Tibial nerve (tissue), 4 donors: ENCODE results near the gene SRSF9. TPM values are rescaled to one million over a fixed set of nuclear protein-coding genes. Genes with fewer than 3 reads are reported as not detected.
A peak's percentile ranks its signal among the peaks of the same experiment; 100 is the strongest.
"Not testable (repeated sequence)": the region's sequence is repeated elsewhere in the genome, so short reads cannot be mapped to it uniquely, and the experiment has no call there.

Source experiments
- DNase-seq, 2 donors: peaks; one replicate each; pipeline ENCODE4 v3.0.0-alpha.2; 2019; ENCODE audit warnings: low spot score in 2 of 2
- H3K27ac ChIP-seq, 4 donors: fragments of 200-600 bp; sonication (generic) in 3 of 4; one replicate each; pipeline ENCODE4 v1.5.1; 2017 to 2019; ENCODE audit warnings: mild to moderate bottlenecking in 1 of 4
- H3K27me3 ChIP-seq, 2 donors: fragments of 200-600 bp; sonication (generic) in 1 of 2; one replicate each; pipeline versions ENCODE4 v1.5.1 to v1.6.0; 2017 to 2019
- H3K36me3 ChIP-seq, 3 donors: fragments of 200-600 bp; sonication (generic); one replicate each; pipeline ENCODE4 v1.5.1; 2018 to 2019
- H3K4me1 ChIP-seq, 4 donors: fragments of 200-600 bp; sonication (generic) in 3 of 4; one replicate each; pipeline ENCODE4 v1.5.1; 2017 to 2019
- H3K4me3 ChIP-seq, 4 donors: fragments of 200-600 bp; sonication (generic) in 3 of 4; one replicate each; pipeline ENCODE4 v1.5.1; 2017 to 2019; ENCODE audit warnings: mild to moderate bottlenecking in 1 of 4, moderate library complexity in 1 of 4
- H3K9me3 ChIP-seq, 4 donors: fragments of 200-600 bp; sonication (generic) in 3 of 4; one replicate each; pipeline ENCODE4 v1.5.1; 2017 to 2019
- EP300 ChIP-seq, 2 donors: sonication (generic); formaldehyde crosslinking; IDR thresholded peaks; one replicate each; pipeline ENCODE4 v1.6.1; 2017; ENCODE audit warnings: antibody characterized with exemption in 2 of 2, mild to moderate bottlenecking in 1 of 2
- POLR2A ChIP-seq, 2 donors: fragments of 450-650 bp; IDR thresholded peaks; one replicate each; pipeline ENCODE4 v1.6.1; 2017; ENCODE audit warnings: antibody characterized with exemption in 2 of 2, mild to moderate bottlenecking in 2 of 2, moderate library complexity in 2 of 2
- whole genome bisulfite sequencing, 2 donors: methylation state at CpG; one replicate each; pipeline ENCODE4 v1.1.5; 2018; 5-methylcytosine and 5-hydroxymethylcytosine counted together
- total RNA-seq, 4 donors: library from RNA; depleted of rRNA; stranded (reverse); fragments of >200 nt; gene quantifications; one replicate each; pipeline ENCODE4 v1.1.0, GENCODE V29; 2016
- TF ChIP-seq, protein P1 (sequence below), 5 experiments: fragments of 200-600 bp in 3 of 5; fragments of 450-650 bp in 2 of 5; sonication (generic) in 3 of 5; IDR thresholded peaks; one replicate each; pipeline ENCODE4 v1.5.1; 2016 to 2019; ENCODE audit warnings: antibody characterized with exemption in 5 of 5, mild to moderate bottlenecking in 3 of 5, moderate library complexity in 2 of 5

The SRSF9 gene
- total RNA-seq, 4 donors from 2014 or later, result 66.6 to 90.6 (median 77.1) TPM

- H3K36me3 ChIP-seq, result peaks cover 0 to 31% (median 4%) of the 10 kb centered on the region in 3 donors
- TF ChIP-seq EP300 (IDR thresholded peaks at IDR 0.05) (no peak), POLR2A (IDR thresholded peaks at IDR 0.05) (no peak)
- TF ChIP-seq, protein P1, sequence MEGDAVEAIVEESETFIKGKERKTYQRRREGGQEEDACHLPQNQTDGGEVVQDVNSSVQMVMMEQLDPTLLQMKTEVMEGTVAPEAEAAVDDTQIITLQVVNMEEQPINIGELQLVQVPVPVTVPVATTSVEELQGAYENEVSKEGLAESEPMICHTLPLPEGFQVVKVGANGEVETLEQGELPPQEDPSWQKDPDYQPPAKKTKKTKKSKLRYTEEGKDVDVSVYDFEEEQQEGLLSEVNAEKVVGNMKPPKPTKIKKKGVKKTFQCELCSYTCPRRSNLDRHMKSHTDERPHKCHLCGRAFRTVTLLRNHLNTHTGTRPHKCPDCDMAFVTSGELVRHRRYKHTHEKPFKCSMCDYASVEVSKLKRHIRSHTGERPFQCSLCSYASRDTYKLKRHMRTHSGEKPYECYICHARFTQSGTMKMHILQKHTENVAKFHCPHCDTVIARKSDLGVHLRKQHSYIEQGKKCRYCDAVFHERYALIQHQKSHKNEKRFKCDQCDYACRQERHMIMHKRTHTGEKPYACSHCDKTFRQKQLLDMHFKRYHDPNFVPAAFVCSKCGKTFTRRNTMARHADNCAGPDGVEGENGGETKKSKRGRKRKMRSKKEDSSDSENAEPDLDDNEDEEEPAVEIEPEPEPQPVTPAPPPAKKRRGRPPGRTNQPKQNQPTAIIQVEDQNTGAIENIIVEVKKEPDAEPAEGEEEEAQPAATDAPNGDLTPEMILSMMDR (IDR thresholded peaks at IDR 0.05), result no peak
- H3K27me3 ChIP-seq, result no peaks in the 10 kb centered on the region
- peaks cover 3 to 31% (median 19%) of the 10 kb centered on the region in 4 donors for H3K4me1 ChIP-seq
- H3K4me3 ChIP-seq, result peak overlapping the region; percentile 85 to 93 (median 88)
- WGBS, 2 donors, result 23 to 29% methylated on average over 17 of the region's 17 CpGs
- H3K9me3 ChIP-seq, result no peaks in the 10 kb centered on the region
- peak overlapping the region in 3 of 4 donors; percentile 87 to 94 (median 93) for H3K27ac ChIP-seq
- DNase-seq, result no peak
Measured at GRCh38 chr12:120495186-120495730, 25.7 kb upstream of the SRSF9 start.

DNA sequence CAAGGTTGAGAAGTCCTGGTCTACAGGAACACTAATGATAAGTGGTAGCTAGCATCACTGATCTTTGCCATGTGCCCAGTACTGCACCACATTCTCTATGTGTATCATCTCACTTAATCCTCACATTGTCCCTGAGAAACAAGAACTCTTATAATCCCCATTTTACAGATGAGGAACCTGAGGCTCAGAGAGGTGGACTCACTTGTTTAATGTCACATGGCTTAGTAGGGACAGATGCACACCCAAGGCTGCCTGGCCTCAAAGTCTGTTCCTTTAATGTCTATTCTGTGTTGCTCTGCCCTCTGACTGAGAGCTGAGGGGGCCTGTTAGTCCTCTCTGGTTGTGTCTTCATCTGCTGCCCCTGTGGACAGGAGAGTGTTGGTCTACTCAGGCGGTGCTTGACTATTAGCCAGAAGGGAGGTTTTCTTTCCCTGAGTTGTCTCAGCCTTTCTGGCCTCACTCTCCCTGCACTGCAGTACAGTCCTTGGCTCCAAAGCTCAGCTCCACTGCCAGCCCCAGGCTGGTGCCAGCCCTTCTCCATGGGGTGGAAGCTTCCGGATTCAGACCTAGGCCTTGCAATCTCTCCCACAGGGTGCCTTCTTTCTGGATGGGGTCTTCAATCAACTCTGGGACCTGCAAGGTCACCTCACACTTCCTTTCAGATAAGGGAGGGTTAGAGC is 21.4 kb upstream of the SRSF9 start:
- TF ChIP-seq EP300 (IDR thresholded peaks at IDR 0.05) (no peak), POLR2A (IDR thresholded peaks at IDR 0.05) (no peak)
- peaks cover 0 to 19% (median 0%) of the 10 kb centered on the region in 3 donors for H3K36me3 ChIP-seq
- no peaks in the 10 kb centered on the region for H3K27me3 ChIP-seq
- 74 to 77% methylated on average over 2 of the region's 2 CpGs for WGBS, 2 donors
- DNase-seq, result no peak
- H3K27ac ChIP-seq, result no peak overlapping the region
- no peaks in the 10 kb centered on the region for H3K9me3 ChIP-seq
- H3K4me1 ChIP-seq, result peaks cover 0 to 6% (median 2%) of the 10 kb centered on the region in 4 donors
- no peak overlapping the region for H3K4me3 ChIP-seq

DNA sequence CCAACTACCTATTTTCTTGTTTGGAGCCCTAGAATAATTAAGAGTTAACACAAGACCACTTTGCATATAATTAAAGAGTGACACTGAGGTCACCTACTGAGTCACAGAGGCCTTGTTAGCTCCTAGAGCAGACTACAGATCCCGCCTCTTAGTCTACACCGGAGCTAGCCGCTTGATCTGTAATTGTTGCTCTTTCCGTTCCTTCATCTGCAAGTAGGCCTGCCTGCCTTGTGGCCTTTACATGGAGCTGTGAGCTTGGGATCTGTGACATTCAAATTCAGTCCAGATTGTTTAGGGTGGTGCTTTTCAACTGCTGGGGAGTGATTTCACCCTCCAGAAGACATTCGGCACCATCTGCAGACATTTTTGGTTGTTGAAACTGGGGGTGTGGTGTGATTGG is 20.8 kb upstream of the SRSF9 start:
- no peak for DNase-seq
- Histone ChIP-seq H3K27me3 (no peaks in the 10 kb centered on the region), H3K27ac (no peak overlapping the region), H3K4me1 (peaks cover 0 to 6% (median 2%) of the 10 kb centered on the region in 4 donors), H3K4me3 (no peak overlapping the region), H3K9me3 (no peaks in the 10 kb centered on the region), H3K36me3 (peaks cover 0 to 19% (median 0%) of the 10 kb centered on the region in 3 donors)
- no peak for TF ChIP-seq EP300 (IDR thresholded peaks at IDR 0.05)
- TF ChIP-seq, protein P1 (IDR thresholded peaks at IDR 0.05), result no peak
- TF ChIP-seq POLR2A (IDR thresholded peaks at IDR 0.05), result no peak
- WGBS, 2 donors, result 89 to 93% methylated on average over 5 of the region's 5 CpGs

DNA sequence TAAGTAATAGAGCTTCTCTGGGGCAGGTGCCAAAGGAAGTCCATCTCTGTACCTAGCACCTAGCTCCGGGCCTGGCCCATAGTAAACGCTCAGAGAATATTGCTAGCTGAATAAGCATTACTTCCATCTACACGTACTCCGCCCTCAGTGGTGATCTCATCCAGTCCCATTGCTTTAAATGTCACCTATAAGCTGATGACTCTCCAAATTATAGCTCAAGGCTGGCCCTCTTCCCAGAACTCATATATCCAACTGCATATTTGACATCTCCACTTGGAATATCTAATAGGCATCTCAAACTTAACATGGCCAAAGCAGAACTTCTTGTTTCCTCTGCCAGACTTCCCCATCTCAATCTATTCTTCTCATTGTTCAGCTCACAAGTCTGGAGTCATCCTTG is 19.5 kb upstream of the SRSF9 start:
- no peaks in the 10 kb centered on the region for H3K4me1 ChIP-seq
- 89 to 94% methylated on average over 4 of the region's 4 CpGs for WGBS, 2 donors
- no peak for DNase-seq
- H3K4me3 ChIP-seq, result no peak overlapping the region
- H3K9me3 ChIP-seq, result no peaks in the 10 kb centered on the region
- H3K27ac ChIP-seq, result no peak overlapping the region
- H3K27me3 ChIP-seq, result no peaks in the 10 kb centered on the region
- TF ChIP-seq EP300 (IDR thresholded peaks at IDR 0.05) (no peak), POLR2A (IDR thresholded peaks at IDR 0.05) (no peak)
- TF ChIP-seq, protein P1 (IDR thresholded peaks at IDR 0.05), result no peak
- peaks cover 0 to 19% (median 0%) of the 10 kb centered on the region in 3 donors for H3K36me3 ChIP-seq

DNA sequence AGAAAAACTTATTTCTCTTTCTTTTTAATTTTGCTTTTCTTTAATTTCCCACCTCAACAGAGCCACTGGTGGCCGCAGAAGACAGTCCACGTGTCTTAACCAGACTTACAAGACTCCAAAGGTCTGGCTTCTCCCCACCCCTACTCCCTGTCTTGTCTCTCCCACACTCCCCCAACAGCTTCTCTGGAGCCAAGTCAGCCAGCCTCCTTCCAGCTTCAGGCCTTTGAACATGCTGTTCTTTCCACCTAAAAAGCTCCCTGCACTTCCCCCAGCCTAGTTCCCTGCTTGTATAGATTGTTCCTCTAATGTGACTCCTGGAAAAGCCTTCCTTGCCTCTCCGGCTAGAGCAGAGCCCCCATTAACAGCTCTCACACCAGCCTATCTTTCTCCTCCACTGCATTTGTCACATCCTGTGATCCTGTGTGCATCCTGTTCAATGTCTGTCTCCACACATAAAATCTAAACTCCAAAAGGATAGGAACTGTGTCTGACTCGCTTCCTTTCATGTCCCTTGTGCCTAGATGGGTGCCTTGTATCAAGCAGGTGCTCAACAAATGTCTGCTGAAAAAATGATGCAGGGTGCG is 18.6 kb upstream of the SRSF9 start:
- 71 to 75% methylated on average over 5 of the region's 5 CpGs for WGBS, 2 donors
- H3K9me3 ChIP-seq, result no peaks in the 10 kb centered on the region

DNA sequence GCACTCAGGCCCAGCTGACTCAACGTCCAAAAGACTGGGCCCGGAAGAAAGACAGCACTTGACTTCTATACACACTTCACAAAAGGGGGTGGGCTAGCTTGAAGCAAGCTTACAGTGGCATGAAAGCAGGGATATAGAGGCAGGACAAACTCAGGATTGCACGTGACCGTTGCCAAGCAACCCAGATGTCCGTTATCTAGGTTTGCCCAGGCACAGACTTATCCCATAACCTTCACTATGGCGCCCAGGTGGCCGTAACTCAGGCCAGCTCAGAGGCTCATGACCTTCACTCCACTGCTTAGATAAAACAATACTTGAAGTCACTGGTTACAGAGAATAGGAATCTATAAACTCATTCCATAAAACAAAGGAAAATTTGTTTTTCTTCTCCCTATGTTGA is 18.0 kb upstream of the SRSF9 start:
- not testable (repeated sequence) for H3K4me1 ChIP-seq, H3K27ac ChIP-seq, H3K27me3 ChIP-seq, DNase-seq, H3K9me3 ChIP-seq, H3K4me3 ChIP-seq
- 75 to 79% methylated on average over 7 of the region's 7 CpGs for WGBS, 2 donors
- peaks cover 0 to 25% (median 0%) of the 10 kb centered on the region in 3 donors for H3K36me3 ChIP-seq

More for the DNA sequence above, 18.6 kb upstream of the SRSF9 start:
- DNase-seq, result no peak
- H3K36me3 ChIP-seq, result peaks cover 0 to 19% (median 0%) of the 10 kb centered on the region in 3 donors
- no peaks in the 10 kb centered on the region for H3K27me3 ChIP-seq
- H3K4me1 ChIP-seq, result no peaks in the 10 kb centered on the region
- no peak overlapping the region for H3K4me3 ChIP-seq
- TF ChIP-seq POLR2A (IDR thresholded peaks at IDR 0.05), result no peak
- no peak for TF ChIP-seq EP300 (IDR thresholded peaks at IDR 0.05)
- TF ChIP-seq, protein P1 (IDR thresholded peaks at IDR 0.05), result no peak
- no peak overlapping the region for H3K27ac ChIP-seq
